ENCODE data around the gene RAB21. TPM values are rescaled to one million over a fixed set of nuclear protein-coding genes. Genes with fewer than 3 reads are reported as not detected.
"Not testable (repeated sequence)": the region's sequence is repeated elsewhere in the genome, so short reads cannot be mapped to it uniquely, and the experiment has no call there.

RAB21 gene
- total RNA-seq, 4 donors from 2014 or later: 12.9 to 49.5 (median 33.1) TPM

- DNase-seq (ENCODE audit: low spot score) (no peak), ATAC-seq (ENCODE audit: low FRiP score) (no peak)
- TF ChIP-seq, protein P1, sequence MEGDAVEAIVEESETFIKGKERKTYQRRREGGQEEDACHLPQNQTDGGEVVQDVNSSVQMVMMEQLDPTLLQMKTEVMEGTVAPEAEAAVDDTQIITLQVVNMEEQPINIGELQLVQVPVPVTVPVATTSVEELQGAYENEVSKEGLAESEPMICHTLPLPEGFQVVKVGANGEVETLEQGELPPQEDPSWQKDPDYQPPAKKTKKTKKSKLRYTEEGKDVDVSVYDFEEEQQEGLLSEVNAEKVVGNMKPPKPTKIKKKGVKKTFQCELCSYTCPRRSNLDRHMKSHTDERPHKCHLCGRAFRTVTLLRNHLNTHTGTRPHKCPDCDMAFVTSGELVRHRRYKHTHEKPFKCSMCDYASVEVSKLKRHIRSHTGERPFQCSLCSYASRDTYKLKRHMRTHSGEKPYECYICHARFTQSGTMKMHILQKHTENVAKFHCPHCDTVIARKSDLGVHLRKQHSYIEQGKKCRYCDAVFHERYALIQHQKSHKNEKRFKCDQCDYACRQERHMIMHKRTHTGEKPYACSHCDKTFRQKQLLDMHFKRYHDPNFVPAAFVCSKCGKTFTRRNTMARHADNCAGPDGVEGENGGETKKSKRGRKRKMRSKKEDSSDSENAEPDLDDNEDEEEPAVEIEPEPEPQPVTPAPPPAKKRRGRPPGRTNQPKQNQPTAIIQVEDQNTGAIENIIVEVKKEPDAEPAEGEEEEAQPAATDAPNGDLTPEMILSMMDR (IDR thresholded peaks at IDR 0.05): no peak
Measured at GRCh38 chr12:71795901-71796300, 41.2 kb downstream of the RAB21 start.

DNA sequence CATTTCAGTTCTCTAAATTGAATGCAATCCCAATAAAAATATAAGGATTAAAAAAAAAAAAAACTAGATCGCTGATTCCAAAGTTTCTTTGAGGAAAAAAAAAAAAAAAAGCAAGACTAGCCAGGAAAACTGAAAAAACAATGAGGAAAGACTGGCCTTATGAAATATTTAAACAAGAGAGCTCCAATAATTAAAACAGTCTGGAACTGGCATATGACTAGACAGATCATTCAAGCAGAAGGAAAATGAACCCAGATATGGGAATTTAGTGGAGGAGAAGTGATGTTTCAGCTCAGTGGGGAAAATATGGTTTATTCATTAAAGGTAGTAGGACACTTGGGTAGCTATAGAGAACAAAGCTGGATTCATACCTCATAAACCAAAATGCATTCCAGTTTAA lies 42.9 kb downstream of the RAB21 start:
- DNase-seq (ENCODE audit: low spot score): no peak
- ATAC-seq (ENCODE audit: low FRiP score): no peak
- TF ChIP-seq, protein P1 (IDR thresholded peaks at IDR 0.05): no peak

DNA sequence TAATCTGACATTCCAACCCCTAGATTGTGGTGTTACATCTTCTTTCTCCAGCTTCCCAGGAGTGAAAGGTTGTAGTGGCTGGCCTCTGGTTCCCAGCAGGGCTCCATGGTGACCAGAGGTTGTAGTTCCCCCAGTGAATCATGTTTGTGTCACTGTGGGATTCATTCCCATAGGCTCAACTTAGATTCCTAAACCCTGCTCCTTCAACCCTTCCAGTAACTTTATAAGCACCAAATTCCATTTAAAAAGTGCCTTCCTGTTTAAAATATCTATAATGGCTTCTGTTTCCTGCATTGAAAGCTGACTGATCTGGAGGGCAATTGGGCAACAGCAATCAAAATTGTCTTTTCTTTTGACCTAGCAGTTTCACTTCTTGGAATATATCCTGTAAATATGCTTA lies 44.4 kb downstream of the RAB21 start:
- TF ChIP-seq, protein P1 (IDR thresholded peaks at IDR 0.05): no peak
- DNase-seq (ENCODE audit: low spot score): no peak
- no peak for ATAC-seq (ENCODE audit: low FRiP score)

GRCh38 chr12:71800177-71800576 lies 45.5 kb downstream of the RAB21 start:
- ATAC-seq (ENCODE audit: low FRiP score): no peak
- no peak for DNase-seq (ENCODE audit: low spot score)
- TF ChIP-seq, protein P1 (IDR thresholded peaks at IDR 0.05): no peak

GRCh38 chr12:71804505-71804904 lies 49.8 kb downstream of the RAB21 start:
- TF ChIP-seq, protein P1 (IDR thresholded peaks at IDR 0.05): no peak
- ATAC-seq (ENCODE audit: low FRiP score) (no peak), DNase-seq (ENCODE audit: low spot score) (no peak)

DNA sequence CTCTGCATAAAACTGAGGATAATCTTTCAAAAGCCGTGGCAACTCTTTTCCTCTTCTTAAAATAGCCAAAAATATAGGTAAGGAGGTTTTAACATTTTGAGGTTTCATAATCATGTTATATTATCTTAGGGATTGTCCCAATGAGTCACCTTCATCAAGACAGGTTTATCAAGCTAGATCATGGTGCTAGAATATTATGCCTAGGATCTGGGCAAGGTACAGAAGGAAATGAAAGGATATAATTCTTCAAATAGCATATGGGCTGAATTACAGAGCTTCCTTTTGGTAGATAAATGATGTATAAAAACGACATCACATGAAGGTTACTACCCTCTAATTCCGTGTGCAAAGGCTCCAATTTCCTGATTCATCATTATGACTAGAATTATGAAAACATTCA lies 56.3 kb downstream of the RAB21 start:
- no peak for ATAC-seq (ENCODE audit: low FRiP score)
- TF ChIP-seq, protein P1 (IDR thresholded peaks at IDR 0.05): no peak
- no peak for DNase-seq (ENCODE audit: low spot score)

GRCh38 chr12:71815242-71815641 lies 60.6 kb downstream of the RAB21 start:
- ATAC-seq (ENCODE audit: low FRiP score); DNase-seq (ENCODE audit: low spot score): not testable (repeated sequence)

DNA sequence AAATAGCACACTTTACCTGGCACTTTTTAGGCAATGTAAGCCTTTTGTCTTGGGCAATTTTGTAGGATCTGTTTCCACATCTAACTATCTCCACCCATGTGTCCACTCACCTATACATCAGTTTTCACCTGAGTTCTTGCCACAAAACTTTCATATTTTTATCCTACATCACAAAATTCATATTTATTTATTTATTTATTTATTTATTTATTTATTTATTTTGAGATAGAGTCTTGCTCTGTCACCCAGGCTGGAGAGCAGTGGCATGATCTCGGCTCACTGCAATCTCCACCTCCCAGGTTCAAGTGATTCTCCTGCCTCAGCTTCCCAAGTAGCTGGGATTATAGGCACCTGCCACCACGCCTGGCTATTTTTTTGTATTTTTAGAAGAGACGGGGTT lies 67.4 kb downstream of the RAB21 start:
- not testable (repeated sequence) for ATAC-seq (ENCODE audit: low FRiP score); DNase-seq (ENCODE audit: low spot score)
